SKM-1 treated with dmso at 0.1 percent for 144 hours (cell line): Measurements from ENCODE around the gene MCCC1.

Source experiments
- DNase-seq: peaks from one replicate; lab custom pipeline; 2025; ENCODE audit not compliant: unreplicated experiment; lab: John Stamatoyannopoulos, UW

The MCCC1 gene

GRCh38 chr3:182986021-182986420, 113.3 kb downstream of the MCCC1 start:
- no peak for DNase-seq

- DNase-seq: no peak
Observed at GRCh38 chr3:182983876-182984275, 115.4 kb downstream of the MCCC1 start.

GRCh38 chr3:182981038-182981380, 118.3 kb downstream of the MCCC1 start:
- no peak for DNase-seq

GRCh38 chr3:182980204-182981037, 118.9 kb downstream of the MCCC1 start, which contains the start of gene DCUN1D1:
DCUN1D1 (minus strand) TSS chr3:182980538; CDS start chr3:182980489, 49 bp downstream.
- peak; percentile 72 for DNase-seq

GRCh38 chr3:182979674-182980191, 119.6 kb downstream of the MCCC1 start:
- DNase-seq: peak; percentile 46

- no peak for DNase-seq
Observed at GRCh38 chr3:182979103-182979673, 120.1 kb downstream of the MCCC1 start.

GRCh38 chr3:182978387-182978786, 120.9 kb downstream of the MCCC1 start:
- DNase-seq: no peak

GRCh38 chr3:182973047-182973446, 126.2 kb downstream of the MCCC1 start:
- DNase-seq: no peak

- DNase-seq: no peak
Observed at GRCh38 chr3:182972387-182972786, 126.9 kb downstream of the MCCC1 start.

- no peak for DNase-seq
Observed at GRCh38 chr3:182971637-182972036, 127.7 kb downstream of the MCCC1 start.

GRCh38 chr3:182970811-182971418, 128.4 kb downstream of the MCCC1 start:
- no peak for DNase-seq

- DNase-seq: no peak
Observed at GRCh38 chr3:182969853-182970252, 129.4 kb downstream of the MCCC1 start.

- DNase-seq: no peak
Observed at GRCh38 chr3:182969277-182969676, 130.0 kb downstream of the MCCC1 start.

- no peak for DNase-seq
Observed at GRCh38 chr3:182967218-182968204, 131.8 kb downstream of the MCCC1 start.

GRCh38 chr3:182965861-182966366, 133.4 kb downstream of the MCCC1 start:
- DNase-seq: no peak
